H9 (cell line): ENCODE measurements around the gene BCKDHB. TPM values are rescaled to one million over a fixed set of nuclear protein-coding genes. Genes with fewer than 3 reads are reported as not detected.

Source experiments
- DNase-seq: peaks from one replicate; pipeline ENCODE4 v3.0.0-alpha.2; 2017
- H2AFZ ChIP-seq: one replicate; pipeline ENCODE4 v1.6.1; 2013; ENCODE audit warnings: mild to moderate bottlenecking, low read length, control low read depth, moderate library complexity
- H2AK5ac ChIP-seq: 2 replicates; pipeline ENCODE4 v1.6.1; 2013; ENCODE audit warnings: low read length, control low read depth, mixed read lengths; ENCODE audit not compliant: insufficient read length
- H2BK120ac ChIP-seq: one replicate; pipeline ENCODE4 v1.6.1; 2013; ENCODE audit warnings: low read depth, mild to moderate bottlenecking, low read length, control low read depth, inconsistent platforms; ENCODE audit not compliant: poor library complexity, severe bottlenecking
- H2BK12ac ChIP-seq: 2 replicates; pipeline ENCODE4 v1.6.1; 2013; ENCODE audit warnings: low read length, control low read depth, mixed read lengths, low read depth; ENCODE audit not compliant: insufficient read length
- H2BK15ac ChIP-seq: 2 replicates; pipeline ENCODE4 v1.6.1; 2013; ENCODE audit warnings: low read depth, low read length, control low read depth
- H2BK20ac ChIP-seq: one replicate; pipeline ENCODE4 v1.6.1; 2013; ENCODE audit warnings: low read depth, mild to moderate bottlenecking, low read length, control low read depth, inconsistent platforms; ENCODE audit not compliant: poor library complexity, severe bottlenecking
- H2BK5ac ChIP-seq: 2 replicates; pipeline ENCODE4 v1.6.1; 2013; ENCODE audit warnings: low read length, control low read depth, mixed read lengths; ENCODE audit not compliant: insufficient read length
- H3K14ac ChIP-seq: 2 replicates; pipeline ENCODE4 v1.6.1; 2013; ENCODE audit warnings: low read length, control low read depth; ENCODE audit not compliant: insufficient read depth
- H3K18ac ChIP-seq: 2 replicates; pipeline ENCODE4 v1.6.1; 2013; ENCODE audit warnings: low read depth, mild to moderate bottlenecking, mixed read lengths, low read length, control low read depth; ENCODE audit not compliant: insufficient read length
- H3K23ac ChIP-seq: 2 replicates; pipeline ENCODE4 v1.6.1; 2013; ENCODE audit warnings: low read length, control low read depth, mixed read lengths, low read depth; ENCODE audit not compliant: insufficient read length
- H3K23me2 ChIP-seq: 2 replicates; pipeline ENCODE4 v1.6.1; 2013; ENCODE audit warnings: low read depth, mild to moderate bottlenecking, mixed read lengths, low read length, control low read depth; ENCODE audit not compliant: insufficient read length, poor library complexity, severe bottlenecking
- H3K27ac ChIP-seq: 2 replicates; pipeline ENCODE4 v1.5.1; 2013; ENCODE audit warnings: low read length, control low read depth, mixed read lengths, low read depth; ENCODE audit not compliant: insufficient read length
- H3K27me3 ChIP-seq: 2 replicates; pipeline ENCODE4 v1.6.1; 2013; ENCODE audit warnings: low read length, control low read depth, inconsistent platforms; ENCODE audit not compliant: insufficient read depth
- H3K4ac ChIP-seq: 2 replicates; pipeline ENCODE4 v1.6.1; 2013; ENCODE audit warnings: low read depth, mild to moderate bottlenecking, control low read depth, inconsistent platforms, low read length, moderate library complexity
- H3K4me1 ChIP-seq: 2 replicates; pipeline ENCODE4 v1.6.1; 2013; ENCODE audit warnings: low read length, control low read depth, inconsistent platforms; ENCODE audit not compliant: insufficient read depth
- H3K4me2 ChIP-seq: 2 replicates; pipeline ENCODE4 v1.6.1; 2013; ENCODE audit warnings: low read length, control low read depth, mixed read lengths; ENCODE audit not compliant: insufficient read length, insufficient read depth
- H3K56ac ChIP-seq: 2 replicates; pipeline ENCODE4 v1.6.1; 2013; ENCODE audit warnings: low read depth, mild to moderate bottlenecking, mixed read lengths, low read length, control low read depth; ENCODE audit not compliant: insufficient read length
- H3K79me1 ChIP-seq: 2 replicates; pipeline ENCODE4 v1.6.1; 2013; ENCODE audit warnings: low read depth, mild to moderate bottlenecking, moderate library complexity, low read length, control low read depth, inconsistent platforms; ENCODE audit not compliant: insufficient read depth, poor library complexity, severe bottlenecking
- H3K79me2 ChIP-seq: 2 replicates; pipeline ENCODE4 v1.6.1; 2013; ENCODE audit warnings: low read length, control low read depth, inconsistent platforms; ENCODE audit not compliant: insufficient read depth
- H3K9ac ChIP-seq: 2 replicates; pipeline ENCODE4 v1.6.1; 2013; ENCODE audit warnings: low read length, control low read depth, mixed read lengths; ENCODE audit not compliant: insufficient read length; ENCODE audit errors: extremely low read depth
- H3K9me3 ChIP-seq: one replicate; pipeline ENCODE4 v1.6.1; 2013; ENCODE audit warnings: low read depth, low read length, inconsistent platforms; ENCODE audit not compliant: control insufficient read depth
- H3T11ph ChIP-seq: one replicate; pipeline ENCODE4 v1.6.1; 2013; ENCODE audit warnings: mild to moderate bottlenecking, low read length, control low read depth, inconsistent platforms
- H4K20me1 ChIP-seq: one replicate; pipeline ENCODE4 v1.6.1; 2013; ENCODE audit not compliant: control insufficient read depth, insufficient read length, insufficient read depth
- H4K5ac ChIP-seq: 2 replicates; pipeline ENCODE4 v1.6.1; 2013; ENCODE audit warnings: low read depth, mild to moderate bottlenecking, mixed read lengths, low read length, control low read depth; ENCODE audit not compliant: insufficient read length
- H4K8ac ChIP-seq: replicated peaks from 2 replicates; pipeline ENCODE4 v1.6.1; 2013; ENCODE audit warnings: low read length, control low read depth, mixed read lengths, low read depth; ENCODE audit not compliant: insufficient read length
- H4K91ac ChIP-seq: 2 replicates; pipeline ENCODE4 v1.6.1; 2013; ENCODE audit warnings: low read depth, mild to moderate bottlenecking, moderate library complexity, mixed read lengths, low read length, control low read depth; ENCODE audit not compliant: insufficient read length
- H3K27ac Mint-ChIP-seq, 3 experiments: 2 replicates in 2 of 3; 3 replicates in 1 of 3; pipeline ENCODE4 v1.8.0; 2020 to 2021; ENCODE audit warnings: mixed read lengths in 3 of 3, mild to moderate bottlenecking in 1 of 3, moderate library complexity in 1 of 3
- H3K27me3 Mint-ChIP-seq: 2 replicates; pipeline ENCODE4 v1.8.0; 2021; ENCODE audit warnings: low read depth, mild to moderate bottlenecking, moderate library complexity, mixed read lengths
- H3K36me3 Mint-ChIP-seq, 3 experiments: 2 replicates in 2 of 3; 3 replicates in 1 of 3; pipeline ENCODE4 v1.8.0; 2020 to 2021; ENCODE audit warnings: low read depth in 3 of 3, mixed read lengths in 3 of 3; ENCODE audit not compliant: insufficient read depth in 1 of 3
- H3K4me1 Mint-ChIP-seq, 2 experiments: 2 replicates each; pipeline ENCODE4 v1.8.0; 2020; ENCODE audit warnings: mixed read lengths in 2 of 2
- H3K4me3 Mint-ChIP-seq, 2 experiments: 2 replicates in 1 of 2; 3 replicates in 1 of 2; pipeline ENCODE4 v1.8.0; 2020 to 2021; ENCODE audit warnings: mild to moderate bottlenecking in 2 of 2, mixed read lengths in 2 of 2, moderate library complexity in 1 of 2
- H3K9me3 Mint-ChIP-seq, 2 experiments: 2 replicates in 1 of 2; 3 replicates in 1 of 2; pipeline ENCODE4 v1.8.0; 2020; ENCODE audit warnings: mild to moderate bottlenecking in 2 of 2, mixed read lengths in 2 of 2, moderate library complexity in 1 of 2
- CTCF ChIP-seq: fragments of 200-600 bp; sonication (generic); conservative IDR thresholded peaks from 3 replicates; pipeline ENCODE4 v1.8.0; 2021; ENCODE audit warnings: antibody characterized with exemption, mild to moderate bottlenecking
- WGBS: extraction: QIAGEN DNeasy Blood & Tissue Kit; methylation state at CpG from one replicate; pipeline ENCODE4 v1.1.7; 2013; ENCODE audit warnings: missing lambda C conversion rate, low lambda C conversion rate, mixed read lengths; ENCODE audit not compliant: insufficient read length; ENCODE audit errors: extremely low coverage; 5-methylcytosine and 5-hydroxymethylcytosine counted together
- total RNA-seq: library from RNA; stranded (reverse); gene quantifications from 2 replicates; pipeline ENCODE4 v1.2.1, GENCODE V29; 2021

BCKDHB gene
- total RNA-seq, 1 experiment from 2014 or later = 26.6 TPM

DNA sequence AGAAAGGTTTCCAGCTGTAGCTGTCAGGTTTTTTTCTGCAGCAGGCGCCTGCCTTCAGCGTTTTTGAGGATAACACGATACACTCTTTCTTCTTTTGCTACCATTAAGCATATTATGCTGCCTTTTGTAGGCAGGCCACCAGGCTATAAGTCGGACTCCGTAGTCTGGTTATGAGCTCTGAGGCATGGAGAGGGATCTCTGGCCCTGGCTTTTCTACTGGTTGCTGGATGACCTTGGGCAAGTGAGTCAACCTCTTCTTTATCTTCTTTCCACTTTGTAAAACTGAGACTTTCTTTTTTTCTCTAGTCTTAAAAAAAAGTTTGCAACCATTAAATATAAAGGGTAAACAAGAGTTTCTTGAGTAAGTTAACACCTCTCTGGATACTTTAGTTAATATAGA, 120.2 kb downstream of the BCKDHB start:
- no peak overlapping the region for H3K27ac Mint-ChIP-seq
- H3K27me3 Mint-ChIP-seq = no peaks in the 10 kb centered on the region
- Histone ChIP-seq H3K18ac (no peak overlapping the region), H3K27ac (no peak overlapping the region), H3K9me3 (no peaks in the 10 kb centered on the region), H2AFZ (no peak overlapping the region), H4K91ac (no peak overlapping the region), H3T11ph (no peak overlapping the region), H2BK120ac (no peak overlapping the region), H3K9ac (no peak overlapping the region), H3K23me2 (no peaks in the 10 kb centered on the region), H3K4me1 (peaks cover 3% of the 10 kb centered on the region; the same call in 1 of the 2 replicates), H2BK15ac (no peak overlapping the region), H4K8ac (no peak overlapping the region), H2AK5ac (no peak overlapping the region), H3K4me2 (no peak overlapping the region), H3K56ac (no peak overlapping the region), H3K27me3 (no peaks in the 10 kb centered on the region), H4K5ac (no peak overlapping the region), H3K14ac (no peak overlapping the region), H3K79me1 (no peaks in the 10 kb centered on the region), H3K4ac (no peak overlapping the region), H3K79me2 (no peaks in the 10 kb centered on the region), H2BK5ac (no peak overlapping the region), H2BK12ac (no peak overlapping the region), H2BK20ac (no peak overlapping the region), H3K23ac (no peak overlapping the region), H4K20me1 (no peaks in the 10 kb centered on the region)
- H3K4me1 Mint-ChIP-seq = peaks cover 13 to 14% of the 10 kb centered on the region in 2 experiments
- no peak for TF ChIP-seq CTCF
- no peak for DNase-seq
- WGBS = no CpG with 5 or more reads among the region's 5 CpGs
- H3K36me3 Mint-ChIP-seq = peaks cover 6 to 8% (median 6%) of the 10 kb centered on the region in 3 experiments; a peak in 5 of 7 replicates
- no peaks in the 10 kb centered on the region; a peak in 2 of 5 replicates for H3K9me3 Mint-ChIP-seq
- no peak overlapping the region for H3K4me3 Mint-ChIP-seq
